WTC11 (cell line): ENCODE measurements around the gene SPESP1.

Experiments
- ESRRA ChIP-seq: sonication (generic); formaldehyde crosslinking; IDR thresholded peaks from 2 replicates; pipeline ENCODE4 v1.8.1; 2022; ENCODE audit warnings: mild to moderate bottlenecking, missing genetic modification reagents, borderline replicate concordance
- TF ChIP-seq, protein P1 (sequence below): fragments of 200-600 bp; IDR thresholded peaks from 2 replicates; pipeline ENCODE4 v1.8.0; 2022; ENCODE audit warnings: antibody characterized with exemption
- TF ChIP-seq, protein P2 (sequence below): sonication (generic); formaldehyde crosslinking; conservative IDR thresholded peaks from 2 replicates; pipeline ENCODE4 v1.8.1; 2022; ENCODE audit warnings: mild to moderate bottlenecking, missing genetic modification reagents
- TF ChIP-seq, protein P3 (sequence below): sonication (generic); formaldehyde crosslinking; IDR thresholded peaks from 2 replicates; pipeline ENCODE4 v1.8.1; 2022; ENCODE audit warnings: low read depth, missing genetic modification reagents, borderline replicate concordance
- TF ChIP-seq, protein P4 (sequence below): sonication (generic); formaldehyde crosslinking; conservative IDR thresholded peaks from 2 replicates; pipeline ENCODE4 v1.8.1; 2023; ENCODE audit warnings: mild to moderate bottlenecking, low read depth, missing genetic modification reagents, moderate library complexity
- TF ChIP-seq, protein P5 (sequence below): sonication (generic); formaldehyde crosslinking; IDR thresholded peaks from 2 replicates; pipeline ENCODE4 v1.8.0; 2022; ENCODE audit warnings: mild to moderate bottlenecking, missing genetic modification reagents
- TF ChIP-seq, protein P6 (sequence below): sonication (generic); formaldehyde crosslinking; IDR thresholded peaks from 2 replicates; pipeline ENCODE4 v1.8.0; 2022; ENCODE audit warnings: mild to moderate bottlenecking, missing genetic modification reagents
- TF ChIP-seq, protein P7 (sequence below): fragments of 250-450 bp; sonication (Bioruptor Pico); IDR thresholded peaks from 2 replicates; pipeline ENCODE4 v1.9.0; 2021; ENCODE audit warnings: moderate library complexity, mild to moderate bottlenecking, inconsistent platforms, borderline replicate concordance

DNA sequence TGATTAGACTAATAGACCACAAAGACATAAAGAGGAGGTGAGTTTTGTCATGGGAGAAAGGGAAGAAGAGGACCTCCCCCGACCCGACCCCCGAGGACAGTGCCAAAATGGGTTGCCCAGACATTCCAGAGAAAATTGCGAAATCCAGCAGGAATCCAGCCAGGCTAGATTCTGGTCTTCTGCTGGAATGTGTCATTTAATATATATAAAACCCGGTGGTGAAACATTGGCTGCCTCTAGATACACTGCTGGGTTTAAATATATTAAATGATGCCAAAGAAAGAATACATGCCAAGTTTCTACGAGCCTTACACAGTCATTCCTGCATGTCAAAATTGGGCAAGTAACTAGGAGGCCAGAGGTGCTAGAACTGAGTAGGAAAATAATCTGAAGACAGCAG, 45.3 kb upstream of the SPESP1 start:
- TF ChIP-seq, protein P1, sequence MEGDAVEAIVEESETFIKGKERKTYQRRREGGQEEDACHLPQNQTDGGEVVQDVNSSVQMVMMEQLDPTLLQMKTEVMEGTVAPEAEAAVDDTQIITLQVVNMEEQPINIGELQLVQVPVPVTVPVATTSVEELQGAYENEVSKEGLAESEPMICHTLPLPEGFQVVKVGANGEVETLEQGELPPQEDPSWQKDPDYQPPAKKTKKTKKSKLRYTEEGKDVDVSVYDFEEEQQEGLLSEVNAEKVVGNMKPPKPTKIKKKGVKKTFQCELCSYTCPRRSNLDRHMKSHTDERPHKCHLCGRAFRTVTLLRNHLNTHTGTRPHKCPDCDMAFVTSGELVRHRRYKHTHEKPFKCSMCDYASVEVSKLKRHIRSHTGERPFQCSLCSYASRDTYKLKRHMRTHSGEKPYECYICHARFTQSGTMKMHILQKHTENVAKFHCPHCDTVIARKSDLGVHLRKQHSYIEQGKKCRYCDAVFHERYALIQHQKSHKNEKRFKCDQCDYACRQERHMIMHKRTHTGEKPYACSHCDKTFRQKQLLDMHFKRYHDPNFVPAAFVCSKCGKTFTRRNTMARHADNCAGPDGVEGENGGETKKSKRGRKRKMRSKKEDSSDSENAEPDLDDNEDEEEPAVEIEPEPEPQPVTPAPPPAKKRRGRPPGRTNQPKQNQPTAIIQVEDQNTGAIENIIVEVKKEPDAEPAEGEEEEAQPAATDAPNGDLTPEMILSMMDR = no peak
- TF ChIP-seq, protein P2, sequence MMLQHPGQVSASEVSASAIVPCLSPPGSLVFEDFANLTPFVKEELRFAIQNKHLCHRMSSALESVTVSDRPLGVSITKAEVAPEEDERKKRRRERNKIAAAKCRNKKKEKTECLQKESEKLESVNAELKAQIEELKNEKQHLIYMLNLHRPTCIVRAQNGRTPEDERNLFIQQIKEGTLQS (CRISPR knock-in tag) = no peak
- TF ChIP-seq, protein P3, sequence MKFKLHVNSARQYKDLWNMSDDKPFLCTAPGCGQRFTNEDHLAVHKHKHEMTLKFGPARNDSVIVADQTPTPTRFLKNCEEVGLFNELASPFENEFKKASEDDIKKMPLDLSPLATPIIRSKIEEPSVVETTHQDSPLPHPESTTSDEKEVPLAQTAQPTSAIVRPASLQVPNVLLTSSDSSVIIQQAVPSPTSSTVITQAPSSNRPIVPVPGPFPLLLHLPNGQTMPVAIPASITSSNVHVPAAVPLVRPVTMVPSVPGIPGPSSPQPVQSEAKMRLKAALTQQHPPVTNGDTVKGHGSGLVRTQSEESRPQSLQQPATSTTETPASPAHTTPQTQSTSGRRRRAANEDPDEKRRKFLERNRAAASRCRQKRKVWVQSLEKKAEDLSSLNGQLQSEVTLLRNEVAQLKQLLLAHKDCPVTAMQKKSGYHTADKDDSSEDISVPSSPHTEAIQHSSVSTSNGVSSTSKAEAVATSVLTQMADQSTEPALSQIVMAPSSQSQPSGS = no peak
- TF ChIP-seq, protein P4, sequence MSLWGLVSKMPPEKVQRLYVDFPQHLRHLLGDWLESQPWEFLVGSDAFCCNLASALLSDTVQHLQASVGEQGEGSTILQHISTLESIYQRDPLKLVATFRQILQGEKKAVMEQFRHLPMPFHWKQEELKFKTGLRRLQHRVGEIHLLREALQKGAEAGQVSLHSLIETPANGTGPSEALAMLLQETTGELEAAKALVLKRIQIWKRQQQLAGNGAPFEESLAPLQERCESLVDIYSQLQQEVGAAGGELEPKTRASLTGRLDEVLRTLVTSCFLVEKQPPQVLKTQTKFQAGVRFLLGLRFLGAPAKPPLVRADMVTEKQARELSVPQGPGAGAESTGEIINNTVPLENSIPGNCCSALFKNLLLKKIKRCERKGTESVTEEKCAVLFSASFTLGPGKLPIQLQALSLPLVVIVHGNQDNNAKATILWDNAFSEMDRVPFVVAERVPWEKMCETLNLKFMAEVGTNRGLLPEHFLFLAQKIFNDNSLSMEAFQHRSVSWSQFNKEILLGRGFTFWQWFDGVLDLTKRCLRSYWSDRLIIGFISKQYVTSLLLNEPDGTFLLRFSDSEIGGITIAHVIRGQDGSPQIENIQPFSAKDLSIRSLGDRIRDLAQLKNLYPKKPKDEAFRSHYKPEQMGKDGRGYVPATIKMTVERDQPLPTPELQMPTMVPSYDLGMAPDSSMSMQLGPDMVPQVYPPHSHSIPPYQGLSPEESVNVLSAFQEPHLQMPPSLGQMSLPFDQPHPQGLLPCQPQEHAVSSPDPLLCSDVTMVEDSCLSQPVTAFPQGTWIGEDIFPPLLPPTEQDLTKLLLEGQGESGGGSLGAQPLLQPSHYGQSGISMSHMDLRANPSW (CRISPR knock-in tag) = no peak
- TF ChIP-seq, protein P5, sequence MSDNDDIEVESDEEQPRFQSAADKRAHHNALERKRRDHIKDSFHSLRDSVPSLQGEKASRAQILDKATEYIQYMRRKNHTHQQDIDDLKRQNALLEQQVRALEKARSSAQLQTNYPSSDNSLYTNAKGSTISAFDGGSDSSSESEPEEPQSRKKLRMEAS (CRISPR knock-in tag) = no peak
- TF ChIP-seq, protein P6, sequence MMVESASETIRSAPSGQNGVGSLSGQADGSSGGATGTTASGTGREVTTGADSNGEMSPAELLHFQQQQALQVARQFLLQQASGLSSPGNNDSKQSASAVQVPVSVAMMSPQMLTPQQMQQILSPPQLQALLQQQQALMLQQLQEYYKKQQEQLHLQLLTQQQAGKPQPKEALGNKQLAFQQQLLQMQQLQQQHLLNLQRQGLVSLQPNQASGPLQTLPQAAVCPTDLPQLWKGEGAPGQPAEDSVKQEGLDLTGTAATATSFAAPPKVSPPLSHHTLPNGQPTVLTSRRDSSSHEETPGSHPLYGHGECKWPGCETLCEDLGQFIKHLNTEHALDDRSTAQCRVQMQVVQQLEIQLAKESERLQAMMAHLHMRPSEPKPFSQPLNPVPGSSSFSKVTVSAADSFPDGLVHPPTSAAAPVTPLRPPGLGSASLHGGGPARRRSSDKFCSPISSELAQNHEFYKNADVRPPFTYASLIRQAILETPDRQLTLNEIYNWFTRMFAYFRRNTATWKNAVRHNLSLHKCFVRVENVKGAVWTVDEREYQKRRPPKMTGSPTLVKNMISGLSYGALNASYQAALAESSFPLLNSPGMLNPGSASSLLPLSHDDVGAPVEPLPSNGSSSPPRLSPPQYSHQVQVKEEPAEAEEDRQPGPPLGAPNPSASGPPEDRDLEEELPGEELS (CRISPR knock-in tag) = no peak
- no peak for TF ChIP-seq ESRRA (CRISPR knock-in tag)
- TF ChIP-seq, protein P7, sequence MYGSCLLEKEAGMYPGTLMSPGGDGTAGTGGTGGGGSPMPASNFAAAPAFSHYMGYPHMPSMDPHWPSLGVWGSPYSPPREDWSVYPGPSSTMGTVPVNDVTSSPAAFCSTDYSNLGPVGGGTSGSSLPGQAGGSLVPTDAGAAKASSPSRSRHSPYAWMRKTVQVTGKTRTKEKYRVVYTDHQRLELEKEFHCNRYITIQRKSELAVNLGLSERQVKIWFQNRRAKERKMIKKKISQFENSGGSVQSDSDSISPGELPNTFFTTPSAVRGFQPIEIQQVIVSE = no peak
